ENCODE measurements around the gene ANXA8.

- TF ChIP-seq, protein P1, sequence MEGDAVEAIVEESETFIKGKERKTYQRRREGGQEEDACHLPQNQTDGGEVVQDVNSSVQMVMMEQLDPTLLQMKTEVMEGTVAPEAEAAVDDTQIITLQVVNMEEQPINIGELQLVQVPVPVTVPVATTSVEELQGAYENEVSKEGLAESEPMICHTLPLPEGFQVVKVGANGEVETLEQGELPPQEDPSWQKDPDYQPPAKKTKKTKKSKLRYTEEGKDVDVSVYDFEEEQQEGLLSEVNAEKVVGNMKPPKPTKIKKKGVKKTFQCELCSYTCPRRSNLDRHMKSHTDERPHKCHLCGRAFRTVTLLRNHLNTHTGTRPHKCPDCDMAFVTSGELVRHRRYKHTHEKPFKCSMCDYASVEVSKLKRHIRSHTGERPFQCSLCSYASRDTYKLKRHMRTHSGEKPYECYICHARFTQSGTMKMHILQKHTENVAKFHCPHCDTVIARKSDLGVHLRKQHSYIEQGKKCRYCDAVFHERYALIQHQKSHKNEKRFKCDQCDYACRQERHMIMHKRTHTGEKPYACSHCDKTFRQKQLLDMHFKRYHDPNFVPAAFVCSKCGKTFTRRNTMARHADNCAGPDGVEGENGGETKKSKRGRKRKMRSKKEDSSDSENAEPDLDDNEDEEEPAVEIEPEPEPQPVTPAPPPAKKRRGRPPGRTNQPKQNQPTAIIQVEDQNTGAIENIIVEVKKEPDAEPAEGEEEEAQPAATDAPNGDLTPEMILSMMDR (conservative IDR thresholded peaks at IDR 0.05; ENCODE audit: low read depth in 2 of 2), result no peak
- TF ChIP-seq EZH2phosphoT487 (IDR thresholded peaks at IDR 0.05; ENCODE audit: unreplicated experiment) (no peak), EZH2 (IDR thresholded peaks at IDR 0.05; ENCODE audit: low read depth, unreplicated experiment) (no peak), POLR2AphosphoS5 (IDR thresholded peaks at IDR 0.05; ENCODE audit: low read depth) (no peak)
Measured at GRCh38 chr10:47454780-47455058, 29.2 kb downstream of the ANXA8 start.
